ENCODE measurements around the gene TEX52.

The TEX52 gene

DNA sequence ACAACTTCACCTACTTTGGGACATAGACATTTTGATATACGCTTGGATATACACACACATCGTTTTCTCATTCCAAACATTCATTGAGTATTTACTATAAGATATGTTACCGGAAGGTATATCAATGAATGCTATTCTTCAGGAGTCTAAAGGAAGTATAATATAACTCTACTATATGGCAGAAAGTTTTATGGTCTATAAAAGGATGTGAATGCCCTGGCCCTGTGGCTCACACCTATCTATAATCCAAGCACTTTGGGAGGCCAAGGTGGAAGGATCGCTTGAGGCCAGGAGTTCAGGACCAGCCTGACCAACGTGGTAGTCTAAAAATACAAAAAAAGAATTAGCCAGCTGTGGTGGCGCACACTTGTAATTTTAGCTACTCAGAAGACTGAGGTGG is 27.6 kb downstream of the TEX52 start:
- no peak for DNase-seq

DNA sequence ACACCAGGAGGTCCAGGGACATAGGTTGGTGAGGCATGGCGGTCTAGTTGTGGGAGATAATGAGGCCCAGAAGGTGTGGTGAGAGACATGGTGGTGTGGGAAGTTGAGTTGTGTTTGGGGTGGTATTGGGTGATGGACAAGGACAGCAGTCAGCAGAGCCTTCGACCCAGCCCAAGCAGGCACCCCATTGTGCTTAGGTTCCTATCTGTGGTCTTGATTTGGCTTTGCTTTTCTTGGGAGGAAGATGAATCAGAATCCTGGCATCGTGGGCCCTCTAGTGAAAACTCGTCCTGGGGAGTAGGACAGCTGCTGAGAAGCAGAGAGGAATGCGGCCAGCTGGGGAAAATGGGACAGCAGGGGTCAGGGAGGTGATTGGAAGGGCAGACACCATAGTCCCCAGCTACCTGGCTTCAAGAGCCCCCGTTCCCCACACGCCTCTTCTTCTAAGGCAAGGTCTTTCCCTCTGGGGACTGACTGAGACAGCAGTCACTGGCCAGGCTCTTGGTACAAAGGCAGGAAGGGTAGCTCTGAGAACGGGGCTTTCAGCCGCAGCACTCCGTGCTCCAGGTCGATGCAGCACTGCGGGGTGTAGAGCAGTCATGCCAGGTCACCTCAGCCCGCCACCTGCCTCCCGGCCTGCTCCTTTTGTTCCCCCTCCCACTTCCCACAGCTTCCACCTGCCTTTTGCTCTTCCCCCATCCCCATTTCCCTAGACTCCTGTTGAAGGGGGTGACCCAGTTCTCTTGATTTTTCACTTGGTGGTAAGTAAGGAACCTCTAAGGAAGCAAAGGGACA is 29.9 kb downstream of the TEX52 start:
- DNase-seq = peak in 2 of 3 experiments; percentile 23 to 55

DNA sequence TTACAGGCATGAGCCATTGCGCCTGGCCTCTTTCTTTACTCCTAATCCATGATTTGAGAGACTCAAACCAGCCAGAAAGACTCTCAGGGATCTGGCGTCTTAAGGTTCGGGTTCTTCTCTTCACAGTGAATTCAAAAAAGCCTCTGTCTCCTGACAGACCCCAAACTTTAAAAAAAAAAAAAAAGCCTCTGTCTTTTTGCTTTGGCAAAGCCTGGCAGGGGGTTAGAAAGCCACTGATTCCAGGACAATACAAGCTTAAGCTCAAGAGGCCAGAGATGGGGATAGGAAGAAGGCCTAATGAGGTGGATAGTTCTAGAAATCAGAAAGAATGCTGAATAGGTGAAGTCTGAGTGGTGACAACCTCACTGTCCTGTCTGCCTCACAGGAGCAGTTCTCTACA is 30.8 kb downstream of the TEX52 start:
- no peak for DNase-seq

DNA sequence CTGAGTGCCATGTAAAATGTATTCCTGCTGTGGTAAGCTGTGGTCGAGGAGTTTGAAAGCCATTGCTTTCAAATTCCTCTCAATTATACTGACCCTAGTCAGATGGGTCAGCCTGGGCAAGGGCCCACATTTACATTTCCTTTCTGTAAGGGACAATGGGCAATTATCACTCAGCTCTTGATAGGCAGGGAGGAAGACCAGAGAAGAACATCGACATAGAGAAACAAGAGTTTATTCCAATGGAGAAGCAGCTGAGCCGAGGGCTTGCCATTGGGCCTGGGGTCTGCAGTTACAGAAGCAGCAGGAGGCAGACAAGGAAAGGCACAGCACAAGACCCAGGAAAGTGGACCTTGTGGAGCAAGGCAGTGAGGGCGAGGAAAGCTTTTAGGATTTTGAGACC is 31.7 kb downstream of the TEX52 start:
- DNase-seq = no peak

DNA sequence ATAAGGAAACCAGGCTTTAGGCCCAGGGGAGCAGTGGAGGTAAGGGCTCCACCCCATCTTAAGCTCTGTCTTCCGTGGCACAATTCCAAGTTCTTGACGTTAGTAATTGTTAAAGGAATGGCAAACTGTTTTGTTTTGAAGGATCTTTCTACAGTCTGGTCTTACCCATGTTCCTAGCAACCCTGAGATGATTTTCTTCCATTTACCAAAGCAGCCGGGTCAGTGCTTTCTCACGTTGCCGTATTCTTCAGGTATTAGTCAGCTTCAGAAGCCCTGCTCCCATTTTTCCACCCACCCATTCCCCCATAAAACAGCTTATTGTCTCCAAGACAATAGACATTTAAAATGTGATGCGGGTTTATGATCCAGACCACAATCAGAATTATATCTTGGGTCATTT is 32.3 kb downstream of the TEX52 start:
- no peak for DNase-seq

DNA sequence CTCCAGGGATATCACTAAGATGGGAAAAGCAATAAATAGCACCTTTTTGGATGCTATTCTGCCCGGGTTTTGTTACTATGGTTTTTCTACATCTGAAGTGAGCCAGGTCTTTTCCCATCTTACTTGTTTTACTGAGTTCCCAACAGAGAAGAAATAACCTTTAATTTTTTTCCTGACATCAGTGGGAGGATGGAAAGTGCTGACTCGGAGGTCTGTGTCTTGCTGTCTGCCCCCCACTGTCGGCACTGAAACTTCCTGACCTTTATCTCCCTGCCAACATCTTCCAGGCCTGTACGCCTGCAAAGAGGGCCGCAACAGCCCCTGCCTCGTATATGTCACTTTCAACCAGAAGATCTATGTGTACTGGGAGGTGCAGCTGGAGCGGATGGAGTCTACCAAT is 33.4 kb downstream of the TEX52 start:
- no peak for DNase-seq

DNA sequence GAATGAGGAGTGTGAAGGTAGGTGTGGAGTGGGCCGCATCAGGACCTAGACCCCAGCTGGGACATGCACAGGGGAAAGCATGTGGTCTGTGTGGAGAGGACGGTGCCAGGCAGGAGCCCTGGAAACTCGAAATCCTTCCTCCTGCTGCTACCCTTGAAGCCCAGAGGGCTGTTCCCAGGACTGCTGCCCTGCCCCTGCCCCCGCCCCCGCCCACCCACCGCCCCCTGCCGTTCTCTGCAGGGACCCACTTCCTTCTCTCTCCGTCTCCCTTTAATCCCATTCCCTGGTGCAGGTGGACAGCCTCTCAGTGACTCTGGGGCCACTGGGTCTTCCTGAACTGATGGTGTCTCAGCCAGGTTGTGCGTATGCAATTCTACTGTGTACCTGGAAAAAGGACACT is 36.4 kb downstream of the TEX52 start:
- DNase-seq = no peak

DNA sequence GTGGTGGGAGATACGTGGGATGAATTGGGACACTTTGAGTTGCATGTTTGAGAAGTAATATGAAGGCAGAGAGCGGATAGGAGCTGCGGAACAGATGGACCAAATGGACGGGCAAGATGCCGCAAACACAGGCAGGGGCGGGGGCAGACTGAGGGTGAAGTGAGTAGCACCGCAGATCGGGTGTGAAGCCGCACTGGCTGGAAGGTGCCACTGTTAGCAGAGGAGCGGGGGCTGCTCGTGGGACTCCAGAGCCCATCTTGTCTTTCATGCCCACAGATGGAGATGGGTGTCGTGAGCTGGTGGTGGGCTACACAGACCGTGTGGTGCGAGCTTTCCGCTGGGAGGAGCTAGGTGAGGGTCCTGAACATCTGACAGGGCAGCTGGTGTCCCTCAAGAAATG is 37.0 kb downstream of the TEX52 start:
- no peak for DNase-seq

DNA sequence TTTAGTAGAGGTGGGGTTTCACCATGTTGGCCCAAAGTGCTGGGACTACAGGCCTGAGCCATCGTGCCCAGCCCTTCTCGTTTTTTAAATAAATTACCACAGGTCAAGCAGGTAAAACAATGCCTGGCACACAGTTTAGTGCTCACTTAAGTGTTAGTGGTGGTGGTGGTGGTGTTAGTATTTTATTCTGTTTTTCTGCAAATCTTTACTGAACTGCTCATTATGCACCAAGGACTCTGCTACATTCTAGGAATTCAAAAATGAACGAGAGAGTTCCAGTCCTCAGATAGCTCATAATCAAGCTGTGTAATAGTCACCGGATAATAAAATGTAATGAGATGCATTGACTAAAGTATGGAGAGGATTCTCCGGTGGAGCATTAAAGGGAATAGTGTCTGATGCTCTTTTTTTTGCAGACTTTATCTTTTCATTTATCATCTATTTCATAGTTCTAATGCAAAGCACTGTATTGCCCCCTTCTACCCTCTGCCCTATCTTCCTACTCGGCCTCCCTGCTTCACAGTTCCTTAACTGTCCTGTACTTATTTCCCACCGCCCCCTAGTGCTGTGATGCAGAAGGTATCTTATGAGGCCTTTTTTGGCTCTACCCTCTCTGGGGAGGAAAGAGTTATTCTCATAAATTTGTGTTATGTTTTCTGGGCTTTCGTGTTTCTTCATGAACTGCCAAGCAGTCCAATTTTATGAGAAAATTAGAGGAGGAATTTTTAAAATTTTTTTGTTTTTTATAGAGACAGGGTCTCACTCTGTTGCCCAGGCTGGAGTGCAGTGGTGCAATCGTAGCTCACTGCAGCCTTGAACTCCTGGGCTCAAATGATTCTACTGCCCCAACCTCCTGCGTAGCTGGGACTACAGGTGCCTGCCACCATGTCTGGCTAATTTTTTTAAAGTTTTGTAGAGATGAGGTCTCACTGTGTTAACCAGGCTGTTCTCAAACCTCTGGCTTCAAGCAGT is 43.3 kb downstream of the TEX52 start:
- peak; percentile 31 to 77 (median 42) for DNase-seq

DNA sequence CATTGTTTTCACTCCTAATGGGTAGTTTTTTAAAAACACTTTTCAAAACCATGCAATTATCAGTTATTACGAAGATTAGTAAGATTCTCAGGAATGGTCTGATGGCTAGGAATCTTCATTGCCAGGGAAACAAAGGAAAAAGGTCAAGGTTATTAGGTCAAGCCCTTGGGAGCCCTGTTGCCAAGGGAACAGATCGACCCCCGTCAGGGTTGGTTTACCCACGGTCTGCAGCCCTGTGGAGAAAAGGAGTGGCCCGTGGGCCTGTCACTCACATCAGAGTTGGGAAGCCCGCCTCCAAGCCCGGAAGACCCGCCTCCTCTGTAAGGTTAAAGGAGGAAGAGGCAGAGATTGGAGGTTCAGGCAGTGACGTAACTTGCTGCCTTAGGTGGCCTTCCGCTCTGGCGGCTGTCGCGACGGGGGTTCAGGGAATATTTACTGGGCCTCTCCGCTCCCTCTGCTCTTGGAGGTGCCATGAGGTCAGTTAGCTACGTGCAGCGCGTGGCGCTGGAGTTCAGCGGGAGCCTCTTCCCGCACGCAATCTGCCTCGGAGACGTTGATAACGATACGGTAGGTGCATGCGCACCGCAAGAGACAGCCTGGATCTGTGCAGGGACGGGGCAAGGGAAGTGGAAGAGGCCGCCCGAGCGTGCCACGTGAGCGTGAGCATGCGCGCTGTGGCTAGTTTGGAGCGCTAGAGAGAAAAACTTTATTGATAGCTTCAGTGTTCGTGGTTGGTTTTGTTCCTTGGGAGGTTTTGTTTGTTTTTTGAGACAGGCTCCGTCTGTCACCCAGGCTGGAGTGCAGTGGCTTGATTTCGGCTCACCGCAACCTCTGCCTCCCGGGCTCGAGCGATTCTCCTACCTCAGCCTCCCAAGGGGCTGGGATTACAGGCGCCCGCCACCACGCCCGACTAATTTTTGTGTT is 44.3 kb downstream of the TEX52 start, which contains the start of gene ITFG2:
Gene ITFG2 (plus strand): TSS at position 379 of the 924 bp plus-strand sequence. CDS start 93 bp downstream, at position 472.
- DNase-seq = peak; percentile 97 to 100 (median 100)

DNA sequence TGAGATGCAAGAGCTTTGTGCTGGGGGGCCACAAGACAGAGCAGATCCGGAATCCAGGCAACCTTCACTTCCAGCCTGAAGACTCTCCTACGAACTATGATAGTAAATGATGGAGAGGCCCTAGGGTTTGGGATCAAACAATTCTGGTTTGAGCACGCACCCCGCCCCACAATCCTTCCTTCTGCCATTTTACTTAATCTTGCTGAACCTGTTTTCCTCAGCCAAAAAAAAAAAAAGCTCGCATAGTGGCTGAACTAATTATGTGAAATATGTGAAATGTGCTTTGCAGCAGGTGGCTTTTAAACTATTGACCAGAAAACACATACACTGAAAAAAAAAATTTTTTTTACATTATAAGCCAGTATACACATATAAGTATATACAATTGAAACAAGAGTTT is 45.0 kb downstream of the TEX52 start:
- peak in 1 of 3 experiments; percentile 66 for DNase-seq

DNA sequence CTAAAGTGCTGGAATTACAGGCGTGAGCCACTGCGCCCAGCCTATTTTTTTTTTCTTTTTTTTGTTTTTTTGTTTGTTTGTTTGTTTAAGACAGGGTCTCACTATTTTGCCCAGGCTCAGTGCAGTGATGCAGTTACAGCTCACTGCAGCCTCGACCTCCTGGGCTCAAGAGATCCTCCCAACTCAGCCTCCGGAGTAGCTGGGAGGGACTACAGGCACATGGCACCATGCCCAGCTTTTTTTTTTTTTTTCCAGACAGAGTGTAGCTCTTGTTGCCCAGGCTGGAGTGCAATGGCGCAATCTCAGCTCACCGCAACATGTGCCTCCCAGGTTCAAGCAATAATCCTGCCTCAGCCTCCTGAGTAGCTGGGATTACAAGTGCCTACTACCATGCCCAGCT is 50.1 kb downstream of the TEX52 start:
- no peak for DNase-seq

DNA sequence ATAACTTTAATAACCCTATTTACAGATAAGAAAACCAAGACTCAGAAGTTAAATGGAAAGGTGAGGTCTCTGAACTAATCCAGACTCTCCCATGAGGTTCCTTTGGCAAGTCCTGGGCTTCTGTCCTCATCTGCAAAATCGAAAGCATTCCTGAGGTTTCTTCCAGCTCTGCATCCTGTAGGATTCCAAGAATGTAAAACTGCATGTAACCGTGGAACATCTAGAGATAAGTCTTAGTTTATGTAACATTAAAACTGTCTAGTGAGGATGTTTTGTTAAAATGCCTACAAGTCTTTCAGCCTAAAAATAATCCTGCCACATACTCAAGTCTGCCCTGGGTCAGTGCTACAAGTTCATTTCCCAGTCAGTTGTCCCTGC is 51.7 kb downstream of the TEX52 start:
- no peak for DNase-seq

DNA sequence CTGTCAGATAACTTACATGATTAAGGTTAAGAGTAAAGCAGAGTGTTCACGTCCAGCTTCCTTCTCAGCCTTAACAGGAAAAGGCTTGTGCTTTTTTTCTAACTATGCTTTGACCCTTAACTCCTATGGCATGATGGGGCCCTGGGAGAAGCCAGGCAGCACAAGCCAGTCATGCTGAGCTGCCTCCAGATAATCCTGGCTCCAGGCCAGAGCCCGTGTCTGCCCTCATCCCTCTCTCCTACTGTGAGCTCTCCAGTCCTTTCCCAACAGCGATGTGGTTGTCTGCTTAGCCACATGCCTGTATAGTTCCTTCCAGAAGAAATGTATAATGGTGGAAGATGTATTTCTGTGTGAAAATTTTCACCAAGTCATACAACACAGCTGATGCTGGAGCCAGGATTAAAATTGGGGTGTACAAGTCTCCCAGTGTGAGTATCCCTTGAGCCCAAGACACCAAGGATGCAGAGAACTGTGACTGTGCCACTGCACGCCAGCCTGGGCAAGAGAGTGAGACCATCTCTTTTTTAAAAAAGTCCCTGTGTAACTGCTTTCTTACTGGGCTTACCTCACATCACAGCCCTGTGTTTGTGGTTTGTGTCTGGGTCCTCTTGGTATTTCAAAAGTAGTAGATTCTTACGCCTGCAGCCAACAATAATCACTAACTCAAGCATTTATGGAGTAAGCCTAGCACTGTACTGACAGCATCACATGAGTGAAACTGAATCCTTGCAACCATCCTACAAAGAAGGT is 52.3 kb downstream of the TEX52 start:
- no peak for DNase-seq

DNA sequence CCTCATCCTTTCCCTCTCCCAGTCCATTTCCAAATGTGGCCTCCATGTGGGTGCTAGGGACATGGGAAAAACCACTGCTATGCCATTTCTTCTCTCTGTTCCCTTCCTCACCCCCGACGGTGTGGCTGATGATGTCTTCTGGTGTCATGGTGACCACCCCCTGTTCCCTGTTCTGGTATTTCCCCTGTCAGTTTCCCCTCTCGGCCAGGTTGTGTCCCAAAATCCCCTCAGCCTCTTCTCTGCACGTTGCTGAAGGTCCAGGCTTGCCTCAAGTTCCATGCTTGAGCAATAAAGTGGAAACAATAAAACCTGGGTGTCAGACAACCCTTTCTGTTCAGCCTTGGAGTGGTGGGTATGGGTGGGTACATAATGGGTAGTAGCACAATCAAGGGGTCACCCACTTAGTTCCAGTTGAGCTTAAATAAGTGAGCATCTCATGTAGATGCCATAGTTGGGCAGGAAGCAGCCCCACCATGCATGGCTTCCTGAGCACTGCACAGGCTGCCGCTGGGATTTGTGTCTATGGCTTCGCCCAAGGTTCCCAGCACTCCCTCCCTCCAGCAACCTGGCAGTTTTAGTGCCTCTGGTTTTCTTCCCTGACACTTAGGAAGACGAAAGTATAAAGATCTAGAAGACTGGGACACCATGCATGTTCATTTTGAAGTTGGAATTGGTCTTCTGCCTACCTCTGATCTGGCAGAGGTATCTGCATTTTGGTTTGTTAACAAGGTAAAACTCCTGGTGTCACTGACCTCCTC is 53.0 kb downstream of the TEX52 start:
- no peak for DNase-seq

DNA sequence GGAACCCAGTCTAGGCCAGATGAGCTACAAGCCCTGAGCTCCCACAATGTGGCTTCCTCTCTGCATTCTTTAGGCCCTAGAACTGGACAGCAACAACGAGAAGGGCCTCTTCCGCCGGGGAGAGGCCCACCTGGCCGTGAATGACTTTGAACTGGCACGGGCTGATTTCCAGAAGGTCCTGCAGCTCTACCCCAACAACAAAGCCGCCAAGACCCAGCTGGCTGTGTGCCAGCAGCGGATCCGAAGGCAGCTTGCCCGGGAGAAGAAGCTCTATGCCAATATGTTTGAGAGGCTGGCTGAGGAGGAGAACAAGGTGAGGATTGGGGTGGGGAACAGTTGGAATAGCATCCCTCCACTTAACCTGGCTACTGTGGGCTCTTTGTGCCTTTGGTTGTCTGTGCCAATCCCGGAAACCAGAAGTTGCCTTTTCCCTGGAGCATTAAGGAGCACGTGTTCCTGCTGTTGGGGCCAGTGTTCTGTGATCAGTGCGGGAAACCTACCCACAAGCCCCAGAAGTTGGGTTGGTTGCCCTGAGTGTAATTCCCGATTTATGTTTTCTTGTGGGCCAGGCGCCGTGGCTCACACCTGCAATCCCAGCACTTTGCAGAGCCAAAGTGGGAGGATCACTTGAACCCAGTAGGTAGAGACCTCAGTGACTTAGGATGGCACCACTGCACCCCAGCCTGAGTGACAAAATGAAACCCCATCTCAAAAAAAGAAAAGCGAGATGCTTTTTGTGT is 55.6 kb downstream of the TEX52 start:
- no peak for DNase-seq

DNA sequence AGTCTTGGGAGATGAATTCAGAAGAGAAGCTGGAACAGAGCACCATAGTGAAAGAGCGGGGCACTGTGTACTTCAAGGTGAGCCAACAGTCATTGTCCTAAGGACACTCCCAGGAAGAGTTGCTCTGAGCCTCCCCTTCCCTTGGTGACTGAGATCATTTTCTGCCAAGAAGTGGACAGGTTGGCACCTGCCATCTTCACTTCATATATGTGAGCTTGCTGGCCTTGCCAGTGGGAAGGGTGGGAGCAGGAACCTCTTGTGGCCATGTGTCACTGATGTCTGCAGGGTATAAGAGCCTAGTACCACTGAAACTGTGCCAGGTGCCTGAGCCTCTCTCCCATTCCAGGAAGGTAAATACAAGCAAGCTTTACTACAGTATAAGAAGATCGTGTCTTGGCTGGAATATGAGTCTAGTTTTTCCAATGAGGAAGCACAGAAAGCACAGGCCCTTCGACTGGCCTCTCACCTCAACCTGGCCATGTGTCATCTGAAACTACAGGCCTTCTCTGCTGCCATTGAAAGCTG is 56.7 kb downstream of the TEX52 start:
- DNase-seq = no peak
